DMS53 treated with DMSO at 0.1 percent for 48 hours (cell line): ENCODE results near the gene TNFRSF13B.
"Not testable (repeated sequence)": the region's sequence is repeated elsewhere in the genome, so short reads cannot be mapped to it uniquely, and the experiment has no call there.

Experiments
- DNase-seq: peaks from one replicate; lab custom pipeline; 2025; ENCODE audit not compliant: unreplicated experiment; lab: John Stamatoyannopoulos, UW

The TNFRSF13B gene

GRCh38 chr17:16912021-16912962 is 59.6 kb downstream of the TNFRSF13B start:
- DNase-seq, result no peak

GRCh38 chr17:16911141-16911937 is 60.6 kb downstream of the TNFRSF13B start:
- DNase-seq, result no peak

GRCh38 chr17:16910341-16910740 is 61.6 kb downstream of the TNFRSF13B start:
- no peak for DNase-seq

- no peak for DNase-seq
These were observed 62.3 kb downstream of the TNFRSF13B start for GRCh38 chr17:16909472-16910246.

GRCh38 chr17:16908273-16908672 is 63.6 kb downstream of the TNFRSF13B start:
- no peak for DNase-seq

GRCh38 chr17:16906680-16907079 is 65.2 kb downstream of the TNFRSF13B start:
- no peak for DNase-seq

- DNase-seq, result peak; percentile 17
These were observed 66.2 kb downstream of the TNFRSF13B start for GRCh38 chr17:16905593-16906191.

- DNase-seq, result not testable (repeated sequence)
These were observed 68.8 kb downstream of the TNFRSF13B start for GRCh38 chr17:16903070-16903469.

- no peak for DNase-seq
These were observed 71.5 kb downstream of the TNFRSF13B start for GRCh38 chr17:16900288-16900882.

- DNase-seq, result not testable (repeated sequence)
These were observed 74.6 kb downstream of the TNFRSF13B start for GRCh38 chr17:16897211-16897896.

- not testable (repeated sequence) for DNase-seq
These were observed 75.7 kb downstream of the TNFRSF13B start for GRCh38 chr17:16896235-16896634.

GRCh38 chr17:16893527-16893926 is 78.4 kb downstream of the TNFRSF13B start:
- DNase-seq, result not testable (repeated sequence)

GRCh38 chr17:16892876-16893454 is 79.0 kb downstream of the TNFRSF13B start:
- not testable (repeated sequence) for DNase-seq

- no peak for DNase-seq
These were observed 82.8 kb downstream of the TNFRSF13B start for GRCh38 chr17:16889088-16889465.
